Measurements from ENCODE around the gene PRKRA. TPM values are rescaled to one million over a fixed set of nuclear protein-coding genes. Genes with fewer than 3 reads are reported as not detected.

Gene PRKRA
- total RNA-seq, 2 experiments from 2014 or later, result 56.3 to 60.3 TPM

DNA sequence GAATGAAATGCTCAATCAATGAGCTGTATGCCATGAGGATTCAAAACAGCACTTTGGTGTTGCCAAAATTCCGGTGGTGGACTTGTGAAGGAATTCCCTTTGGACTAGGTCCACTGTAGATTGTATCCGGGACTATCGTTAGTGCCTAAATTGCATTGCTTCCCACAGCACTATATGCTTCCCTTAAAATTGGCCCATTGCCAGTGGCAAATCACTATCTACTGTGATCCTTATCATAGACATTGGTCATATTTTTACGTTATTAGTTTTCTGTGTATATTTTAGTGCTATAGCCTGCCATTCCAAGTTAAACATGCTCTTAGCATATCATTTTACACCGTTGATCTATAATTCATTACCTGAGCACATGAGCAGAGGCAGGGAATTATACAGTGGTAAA lies 1.9 kb upstream of the PRKRA start:
- no peak overlapping the region for H3K4me3 Mint-ChIP-seq
- intact Hi-C loops (cut with micrococcal nuclease), result no loop called here
- no peaks in the 10 kb centered on the region for H3K27me3 Mint-ChIP-seq
- H3K36me3 Mint-ChIP-seq, result peaks cover 13% of the 10 kb centered on the region
- no peaks in the 10 kb centered on the region for H3K9me3 Mint-ChIP-seq
- no peak overlapping the region for H3K27ac Mint-ChIP-seq
- POLR2A ChIA-PET, result no interaction called here
- CTCF ChIA-PET, result interaction anchor here (0.7 to 1.3 kb wide), 2 partner anchors 38 to 70 kb away, joined by 3 to 5 read pairs; no protein-coding TSS in a partner anchor
- H3K4me1 Mint-ChIP-seq (ENCODE audit: low read depth), result peaks cover 24% of the 10 kb centered on the region
- DNase-seq, result no peak

GRCh38 chr2:178452334-178452733 lies 1.4 kb upstream of the PRKRA start:
- Mint-ChIP-seq H3K9me3 (no peaks in the 10 kb centered on the region), H3K27me3 (no peaks in the 10 kb centered on the region), H3K27ac (no peak overlapping the region), H3K4me1 (ENCODE audit: low read depth) (peaks cover 24% of the 10 kb centered on the region), H3K4me3 (peak overlapping the region; percentile 9), H3K36me3 (peaks cover 16% of the 10 kb centered on the region)
- ChIA-PET POLR2A (no interaction called here), CTCF (interaction anchor here (0.7 to 1.3 kb wide), 2 partner anchors 37 to 70 kb away, joined by 3 to 5 read pairs; no protein-coding TSS in a partner anchor)
- intact Hi-C loops (cut with micrococcal nuclease), result no loop called here
- DNase-seq, result no peak

DNA sequence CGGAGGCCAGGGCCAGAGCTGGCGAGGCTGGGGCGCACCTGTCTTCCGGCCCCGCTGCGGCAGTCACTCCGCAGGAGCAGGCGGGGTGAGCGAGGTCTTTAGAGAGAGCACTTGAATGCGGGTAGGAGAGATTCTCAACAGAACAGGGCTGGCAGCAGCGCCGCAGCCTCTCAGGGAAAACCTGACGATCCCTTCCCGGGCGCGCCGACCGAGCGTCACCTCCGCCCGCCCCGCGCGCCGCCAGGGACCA lies 526 bp downstream of the PRKRA start:
- peak overlapping the region; percentile 83 for H3K4me3 Mint-ChIP-seq
- peaks cover 23% of the 10 kb centered on the region for H3K36me3 Mint-ChIP-seq
- intact Hi-C loops (cut with micrococcal nuclease), result loop anchor here (1.0 to 2.0 kb wide), 7 partner anchors 36 to 582 kb away; partner anchors contain the start of genes OSBPL6 and RBM45
- POLR2A ChIA-PET, result interaction anchor here (1.1 to 2.2 kb wide), 5 partner anchors 17 to 80 kb away, joined by 3 to 12 read pairs (median 6); partner anchors contain the start of gene PLEKHA3
- peak; percentile 87 for DNase-seq
- peak overlapping the region; percentile 90 for H3K27ac Mint-ChIP-seq
- no peaks in the 10 kb centered on the region for H3K27me3 Mint-ChIP-seq
- peaks cover 24% of the 10 kb centered on the region for H3K4me1 Mint-ChIP-seq (ENCODE audit: low read depth)
- no peaks in the 10 kb centered on the region for H3K9me3 Mint-ChIP-seq
- CTCF ChIA-PET, result interaction anchor here (1.0 to 5.0 kb wide), 4 partner anchors 29 to 339 kb away, joined by 3 to 43 read pairs (median 6); partner anchors contain the start of gene PLEKHA3

- Mint-ChIP-seq H3K27ac (peak overlapping the region; percentile 90), H3K4me3 (peak overlapping the region; percentile 83), H3K36me3 (peaks cover 29% of the 10 kb centered on the region), H3K9me3 (no peaks in the 10 kb centered on the region), H3K27me3 (no peaks in the 10 kb centered on the region), H3K4me1 (ENCODE audit: low read depth) (peaks cover 24% of the 10 kb centered on the region)
- intact Hi-C loops (cut with micrococcal nuclease), result loop anchor here (1.0 to 2.0 kb wide), 7 partner anchors 36 to 583 kb away; partner anchors contain the start of genes OSBPL6 and RBM45
- POLR2A ChIA-PET, result interaction anchor here (1.1 to 2.2 kb wide), 3 partner anchors 30 to 81 kb away, joined by 3 to 12 read pairs (median 9); partner anchors contain the start of gene PLEKHA3
- CTCF ChIA-PET, result interaction anchor here (0.8 to 5.0 kb wide), 5 partner anchors 9 to 338 kb away, joined by 3 to 43 read pairs (median 4); partner anchors contain the start of gene PLEKHA3
- DNase-seq, result no peak
These were observed 1.1 kb downstream of the PRKRA start for GRCh38 chr2:178449700-178450523.

DNA sequence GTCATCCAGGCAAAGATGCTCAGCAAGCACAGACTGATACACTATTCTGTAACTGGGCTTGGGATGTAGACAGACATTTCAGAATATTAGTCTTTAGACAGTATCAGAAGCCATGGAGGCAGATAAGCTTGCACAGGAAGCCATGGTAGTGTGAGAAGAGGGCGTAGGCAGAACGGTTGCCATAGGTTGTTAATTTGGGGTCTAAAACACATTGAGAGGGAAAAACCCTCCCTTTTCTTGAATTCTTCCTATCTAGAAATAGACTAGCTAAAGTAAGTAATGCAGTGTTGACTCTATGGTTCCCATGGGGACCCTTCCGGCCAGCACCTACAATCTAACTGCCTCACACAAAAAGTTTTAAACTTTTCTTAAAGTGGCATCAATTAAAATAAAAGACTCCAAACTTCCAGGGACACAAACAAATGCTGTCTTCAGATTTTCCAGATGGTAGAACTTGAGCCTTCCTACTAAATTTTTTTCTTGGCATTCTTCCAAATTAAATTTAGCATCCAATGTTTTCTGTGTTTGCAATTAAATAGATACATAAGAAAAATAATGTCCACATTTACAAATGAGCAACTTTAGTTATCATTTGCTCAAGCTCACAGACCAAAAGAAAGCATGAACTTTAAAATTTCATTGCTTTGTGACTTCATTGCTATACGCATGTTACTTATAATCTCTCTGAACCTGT lies 1.9 kb downstream of the PRKRA start:
- CTCF ChIA-PET, result interaction anchor here (0.6 to 5.0 kb wide), 5 partner anchors 8 to 337 kb away, joined by 3 to 43 read pairs (median 4); partner anchors contain the start of gene PLEKHA3
- Mint-ChIP-seq H3K27ac (peak overlapping the region; percentile 8), H3K4me1 (ENCODE audit: low read depth) (peaks cover 24% of the 10 kb centered on the region), H3K27me3 (no peaks in the 10 kb centered on the region), H3K4me3 (peak overlapping the region; percentile 83), H3K36me3 (peaks cover 30% of the 10 kb centered on the region), H3K9me3 (no peaks in the 10 kb centered on the region)
- DNase-seq, result no peak
- intact Hi-C loops (cut with micrococcal nuclease), result no loop called here
- POLR2A ChIA-PET, result interaction anchor here (2.0 kb wide), 1 partner anchor 35 kb away, joined by 9 read pairs; no protein-coding TSS in a partner anchor

GRCh38 chr2:178441426-178441825 lies 9.5 kb downstream of the PRKRA start:
- peaks cover 38% of the 10 kb centered on the region for H3K36me3 Mint-ChIP-seq
- POLR2A ChIA-PET, result no interaction called here
- H3K9me3 Mint-ChIP-seq, result no peaks in the 10 kb centered on the region
- no peak overlapping the region for H3K27ac Mint-ChIP-seq
- intact Hi-C loops (cut with micrococcal nuclease), result no loop called here
- no peak for DNase-seq
- CTCF ChIA-PET, result interaction anchor here (1.0 kb wide), 1 partner anchor 8 kb away, joined by 3 read pairs; no protein-coding TSS in a partner anchor
- H3K27me3 Mint-ChIP-seq, result no peaks in the 10 kb centered on the region
- H3K4me1 Mint-ChIP-seq (ENCODE audit: low read depth), result no peaks in the 10 kb centered on the region
- H3K4me3 Mint-ChIP-seq, result no peak overlapping the region

DNA sequence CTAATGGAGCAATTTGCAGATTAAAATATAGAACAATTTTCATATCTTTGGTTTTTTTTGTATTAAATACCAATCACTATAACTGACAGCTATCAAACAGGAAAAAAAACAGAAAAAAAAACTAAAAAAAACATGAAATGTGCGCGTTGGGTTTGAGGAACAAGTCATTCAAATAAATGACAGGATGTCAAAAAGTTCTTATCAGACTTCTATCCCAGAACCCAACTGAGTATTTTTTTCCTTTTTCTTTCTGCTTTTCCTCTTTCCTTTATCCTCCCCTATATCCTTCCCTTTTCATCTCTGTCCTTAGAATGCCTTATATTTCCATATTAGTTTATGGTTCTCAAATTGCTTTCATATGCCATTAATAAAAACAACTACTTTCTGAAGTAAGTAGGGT lies 14.3 kb downstream of the PRKRA start:
- H3K9me3 Mint-ChIP-seq, result no peaks in the 10 kb centered on the region
- no peaks in the 10 kb centered on the region for H3K4me1 Mint-ChIP-seq (ENCODE audit: low read depth)
- no peak overlapping the region for H3K27ac Mint-ChIP-seq
- no peaks in the 10 kb centered on the region for H3K27me3 Mint-ChIP-seq
- no peak overlapping the region for H3K4me3 Mint-ChIP-seq
- peaks cover 47% of the 10 kb centered on the region for H3K36me3 Mint-ChIP-seq
- no peak for DNase-seq
- CTCF ChIA-PET, result interaction anchor here (1.9 kb wide), 1 partner anchor 22 kb away, joined by 7 read pairs; no protein-coding TSS in a partner anchor
- POLR2A ChIA-PET, result no interaction called here
- intact Hi-C loops (cut with micrococcal nuclease), result no loop called here

DNA sequence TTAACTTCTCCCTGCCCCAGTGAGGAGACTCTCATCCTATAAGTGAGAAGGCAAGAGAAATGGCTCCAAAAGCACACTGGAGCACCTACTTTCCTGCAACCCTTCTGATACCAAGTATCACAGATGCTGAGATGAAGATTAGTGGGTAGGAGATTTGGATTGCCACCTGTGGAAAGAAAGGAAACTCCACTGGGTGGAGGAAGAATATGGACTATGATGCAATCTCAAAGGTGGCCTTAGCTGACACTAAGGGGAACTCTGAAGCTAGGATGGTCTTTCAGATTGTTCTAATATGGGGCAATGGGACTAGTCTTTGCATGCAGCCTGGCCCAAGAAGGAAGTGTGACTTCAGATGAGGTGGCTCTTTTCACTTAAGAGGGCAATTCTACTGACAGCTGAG lies 21.6 kb downstream of the PRKRA start:
- Mint-ChIP-seq H3K27me3 (no peaks in the 10 kb centered on the region), H3K4me3 (no peak overlapping the region), H3K4me1 (ENCODE audit: low read depth) (no peaks in the 10 kb centered on the region), H3K36me3 (peaks cover 73% of the 10 kb centered on the region), H3K27ac (no peak overlapping the region), H3K9me3 (peaks cover 22% of the 10 kb centered on the region)
- ChIA-PET POLR2A (no interaction called here), CTCF (no interaction called here)
- no peak for DNase-seq
- intact Hi-C loops (cut with micrococcal nuclease), result no loop called here

DNA sequence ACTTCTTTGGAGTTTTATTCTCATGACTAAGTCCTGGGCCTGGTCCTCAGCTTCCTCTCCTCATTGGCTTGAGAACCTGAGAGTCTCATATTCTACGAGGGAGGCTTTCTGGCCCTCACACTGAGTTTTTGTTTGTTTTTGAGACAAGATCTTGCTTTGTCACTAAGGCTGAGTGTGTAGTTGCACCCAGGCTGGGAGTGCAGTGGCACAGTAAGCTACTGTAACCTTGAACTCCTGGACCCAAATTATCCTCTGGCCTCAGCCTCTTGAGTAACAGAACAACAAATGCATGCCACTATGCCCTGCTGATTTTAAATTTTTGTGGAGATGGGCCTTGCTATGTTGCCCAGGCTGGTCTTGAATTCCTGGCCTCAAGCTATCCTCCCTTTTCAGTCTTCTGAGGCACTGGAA lies 22.6 kb downstream of the PRKRA start:
- intact Hi-C loops (cut with micrococcal nuclease), result no loop called here
- Mint-ChIP-seq H3K36me3 (peaks cover 73% of the 10 kb centered on the region), H3K27me3 (no peaks in the 10 kb centered on the region), H3K9me3 (peaks cover 28% of the 10 kb centered on the region), H3K4me3 (no peak overlapping the region), H3K27ac (no peak overlapping the region), H3K4me1 (ENCODE audit: low read depth) (no peaks in the 10 kb centered on the region)
- ChIA-PET CTCF (interaction anchor here (0.8 kb wide), 1 partner anchor 14 kb away, joined by 6 read pairs; no protein-coding TSS in a partner anchor), POLR2A (no interaction called here)
- DNase-seq, result no peak

DNA sequence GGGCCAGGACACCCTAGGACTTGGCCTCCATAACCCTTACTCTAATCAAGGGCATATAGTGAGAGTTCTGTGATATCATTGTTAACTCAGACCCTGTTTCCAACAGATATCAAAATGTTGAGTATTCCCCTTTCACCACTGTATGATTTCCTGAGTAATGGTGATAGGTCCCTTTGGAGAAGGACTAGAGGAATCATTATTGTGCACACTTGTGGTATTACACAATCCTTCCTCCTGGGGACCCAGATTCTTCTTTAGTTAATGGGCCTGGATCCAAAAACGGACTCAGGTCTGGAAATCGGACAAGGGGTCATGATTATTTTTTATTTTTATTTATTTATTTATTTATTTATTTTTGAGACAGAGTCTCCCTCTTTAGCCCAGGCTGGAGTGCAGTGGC lies 23.5 kb downstream of the PRKRA start:
- POLR2A ChIA-PET, result no interaction called here
- Mint-ChIP-seq H3K27ac (no peak overlapping the region), H3K9me3 (peaks cover 28% of the 10 kb centered on the region), H3K4me3 (no peak overlapping the region), H3K27me3 (no peaks in the 10 kb centered on the region), H3K36me3 (peaks cover 71% of the 10 kb centered on the region), H3K4me1 (ENCODE audit: low read depth) (no peaks in the 10 kb centered on the region)
- intact Hi-C loops (cut with micrococcal nuclease), result no loop called here
- no peak for DNase-seq
- CTCF ChIA-PET, result no interaction called here

DNA sequence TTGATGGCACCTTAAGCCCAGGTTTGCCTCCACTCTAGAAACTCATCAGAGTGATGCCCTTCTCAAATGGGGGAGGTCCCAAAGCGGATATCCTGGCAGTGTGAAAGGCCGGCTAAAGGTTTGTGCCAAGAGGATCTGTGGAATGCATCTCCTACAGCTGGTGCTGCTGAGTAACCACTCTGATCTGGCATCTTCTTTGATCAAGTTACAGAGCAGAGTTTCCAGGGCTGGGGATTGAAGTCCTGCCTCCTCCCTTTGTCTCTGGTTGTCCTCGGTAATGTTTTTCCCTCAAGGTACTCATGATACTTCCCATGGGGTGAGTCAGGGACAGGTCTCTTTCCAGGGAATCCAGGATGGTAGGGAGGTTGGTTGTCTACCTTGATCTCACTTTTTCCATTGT lies 24.6 kb downstream of the PRKRA start:
- H3K9me3 Mint-ChIP-seq, result peaks cover 28% of the 10 kb centered on the region
- H3K4me1 Mint-ChIP-seq (ENCODE audit: low read depth), result no peaks in the 10 kb centered on the region
- no peak for DNase-seq
- H3K36me3 Mint-ChIP-seq, result peaks cover 65% of the 10 kb centered on the region
- no peak overlapping the region for H3K4me3 Mint-ChIP-seq
- H3K27me3 Mint-ChIP-seq, result no peaks in the 10 kb centered on the region
- no peak overlapping the region for H3K27ac Mint-ChIP-seq
- intact Hi-C loops (cut with micrococcal nuclease), result no loop called here
- ChIA-PET CTCF (interaction anchor here (1.0 to 2.0 kb wide), 2 partner anchors 12 to 29 kb away, joined by 4 to 10 read pairs; no protein-coding TSS in a partner anchor), POLR2A (no interaction called here)

- H3K36me3 Mint-ChIP-seq, result peaks cover 58% of the 10 kb centered on the region
- H3K27ac Mint-ChIP-seq, result no peak overlapping the region
- H3K27me3 Mint-ChIP-seq, result no peaks in the 10 kb centered on the region
- intact Hi-C loops (cut with micrococcal nuclease), result no loop called here
- peaks cover 28% of the 10 kb centered on the region for H3K9me3 Mint-ChIP-seq
- no peak for DNase-seq
- ChIA-PET POLR2A (no interaction called here), CTCF (interaction anchor here (0.6 to 2.0 kb wide), 3 partner anchors 11 to 28 kb away, joined by 3 to 10 read pairs (median 4); no protein-coding TSS in a partner anchor)
- no peaks in the 10 kb centered on the region for H3K4me1 Mint-ChIP-seq (ENCODE audit: low read depth)
- H3K4me3 Mint-ChIP-seq, result no peak overlapping the region
These were observed 25.6 kb downstream of the PRKRA start for GRCh38 chr2:178425255-178425827.
